Hepatic stellate cell (primary cell): ENCODE measurements around the gene FIG4.
"Not testable (repeated sequence)": the region's sequence is repeated elsewhere in the genome, so short reads cannot be mapped to it uniquely, and the experiment has no call there.

ENCODE experiments used
- DNase-seq: peaks from one replicate; pipeline ENCODE4 v3.0.0; 2011; ENCODE audit warnings: low spot score

FIG4 gene

GRCh38 chr6:109853951-109854350, 162.9 kb downstream of the FIG4 start:
- no peak for DNase-seq

GRCh38 chr6:109854541-109855308, 163.6 kb downstream of the FIG4 start:
- DNase-seq: no peak

DNA sequence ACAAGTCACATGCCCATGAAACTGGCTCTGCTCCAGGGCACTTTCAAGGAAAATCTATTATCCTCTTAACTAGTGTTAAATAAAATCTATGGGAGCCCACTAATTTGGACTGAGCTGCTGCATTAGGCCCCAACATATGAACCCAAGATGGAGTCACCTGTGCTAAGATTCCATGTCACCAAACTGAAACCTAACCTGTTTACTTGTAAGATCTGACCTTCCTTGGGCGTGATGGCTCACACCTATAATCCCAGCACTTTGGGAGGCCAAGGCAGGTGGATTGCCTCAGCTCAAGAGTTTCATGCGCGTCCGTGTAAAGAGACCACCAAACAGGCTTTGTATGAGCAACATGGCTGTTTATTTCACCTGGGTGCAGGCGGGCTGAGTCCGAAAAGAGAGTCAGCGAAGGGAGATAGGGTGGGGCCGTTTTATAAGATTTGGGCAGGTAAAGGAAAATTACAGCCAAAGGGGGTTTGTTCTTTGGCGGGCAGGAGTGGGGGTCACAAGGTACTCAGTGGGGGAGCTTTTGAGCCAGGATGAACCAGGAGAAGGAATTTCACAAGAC, 164.5 kb downstream of the FIG4 start:
- not testable (repeated sequence) for DNase-seq

DNA sequence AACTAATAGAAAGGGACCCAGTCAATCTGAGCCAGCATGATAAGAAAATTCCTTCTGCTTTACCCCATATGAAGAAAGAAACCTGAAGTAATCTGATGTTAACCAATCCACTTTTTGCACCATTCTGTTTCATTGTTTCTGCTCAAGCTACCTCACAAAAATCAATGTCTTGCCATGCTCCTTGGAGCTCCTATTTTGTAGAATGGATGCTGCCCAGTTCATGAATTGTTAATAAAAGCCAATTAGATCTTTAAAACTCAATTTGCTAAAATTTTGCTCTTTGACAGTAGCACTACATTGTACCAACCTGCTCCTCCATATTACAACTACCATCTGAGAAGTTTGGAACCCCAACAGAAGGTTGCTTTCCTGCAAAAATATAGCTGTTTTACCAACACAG, 170.8 kb downstream of the FIG4 start:
- DNase-seq: no peak

DNA sequence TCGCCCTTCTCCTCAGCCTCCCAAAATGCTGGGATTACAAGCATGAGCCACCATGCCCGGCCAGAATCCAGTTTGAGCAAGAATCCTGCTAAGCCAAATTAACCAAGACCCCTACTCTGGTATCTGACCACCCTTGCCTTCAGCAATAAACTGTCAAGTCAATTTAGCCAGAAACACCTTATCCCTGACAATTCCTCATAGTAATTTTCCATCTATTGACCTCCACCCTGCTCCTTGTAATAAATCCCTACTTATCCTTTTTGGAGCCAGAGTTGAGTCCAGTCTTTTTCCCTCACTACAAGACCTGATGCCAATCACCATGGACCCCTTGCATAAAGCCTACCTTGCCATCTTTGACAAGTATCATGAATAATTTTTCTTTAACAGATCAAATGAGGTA, 173.0 kb downstream of the FIG4 start:
- DNase-seq: no peak

- no peak for DNase-seq
These were observed 174.9 kb downstream of the FIG4 start for GRCh38 chr6:109865968-109866367.

- DNase-seq: no peak
These were observed 176.2 kb downstream of the FIG4 start for GRCh38 chr6:109867009-109867969.

DNA sequence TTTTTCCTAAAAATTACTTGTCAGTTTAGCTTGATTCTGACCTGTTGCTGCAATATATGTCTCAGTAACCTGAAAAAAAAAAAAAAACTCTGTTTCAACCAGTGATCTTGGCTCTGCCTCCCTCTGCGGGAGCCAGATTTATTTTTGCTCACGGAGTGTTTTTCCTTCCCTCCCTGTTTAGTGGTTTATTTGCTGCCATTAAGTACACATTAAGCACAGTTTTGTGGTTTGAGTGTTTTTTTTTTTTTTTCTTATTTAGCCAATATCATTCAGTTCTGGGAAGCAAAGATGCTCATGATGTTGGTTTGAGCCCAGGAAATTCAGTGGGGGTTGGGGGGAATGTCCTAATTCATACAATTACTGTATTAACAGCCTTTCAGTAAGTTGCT, 176.9 kb downstream of the FIG4 start:
- DNase-seq: no peak

DNA sequence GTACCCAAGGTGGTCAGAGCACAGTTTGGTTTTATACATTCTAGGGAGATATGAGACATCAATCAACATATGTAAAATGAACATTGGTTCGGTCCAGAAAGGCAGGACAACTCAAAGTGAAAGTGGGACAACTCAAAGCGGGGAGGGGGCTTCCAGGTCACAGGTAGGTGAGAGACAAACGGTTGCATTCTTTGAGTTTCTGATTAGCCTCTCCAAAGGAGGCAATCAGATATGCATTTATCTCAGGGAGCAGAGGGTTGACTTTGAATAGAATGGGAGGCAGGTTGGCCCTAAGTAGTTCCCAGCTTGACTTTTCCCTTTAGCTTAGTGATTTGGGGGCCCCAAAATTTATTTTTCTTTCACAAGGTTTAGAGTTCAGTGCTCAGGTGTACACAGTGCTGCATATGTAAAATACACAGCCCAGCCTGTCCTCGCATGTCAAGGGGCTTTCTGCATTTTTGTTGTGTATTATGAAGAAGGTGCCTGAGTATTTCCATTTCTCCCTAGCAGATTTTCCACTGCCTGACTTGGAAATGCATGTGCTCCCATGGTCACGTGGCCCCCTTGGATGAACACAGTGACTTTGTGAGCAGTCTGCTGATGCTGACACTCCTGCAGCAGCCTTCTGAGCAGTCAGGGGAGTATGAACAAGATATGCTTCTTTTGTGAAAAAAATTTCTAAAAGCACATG, 178.4 kb downstream of the FIG4 start:
- not testable (repeated sequence) for DNase-seq

DNA sequence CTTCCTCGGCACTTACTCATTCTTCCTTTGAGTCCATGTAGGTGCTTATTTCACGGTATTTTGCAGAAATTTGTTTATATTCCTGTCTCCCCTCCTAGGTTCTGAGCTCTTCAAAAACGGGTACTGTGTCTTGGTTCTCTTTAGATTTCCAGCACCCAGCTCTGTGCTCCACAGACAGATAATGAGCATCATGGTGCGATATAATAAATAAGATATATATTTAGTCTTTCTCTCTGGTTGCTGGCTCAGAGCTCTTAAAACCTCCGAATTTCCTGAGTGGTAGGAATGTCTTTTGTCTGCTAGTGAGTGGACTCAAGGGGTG, 179.0 kb downstream of the FIG4 start:
- no peak for DNase-seq

GRCh38 chr6:109872549-109872948, 181.5 kb downstream of the FIG4 start:
- DNase-seq: no peak

- DNase-seq: no peak
These were observed 182.0 kb downstream of the FIG4 start for GRCh38 chr6:109872968-109873545.

- no peak for DNase-seq
These were observed 183.0 kb downstream of the FIG4 start for GRCh38 chr6:109874086-109874485.

- DNase-seq: no peak
These were observed 183.5 kb downstream of the FIG4 start for GRCh38 chr6:109874621-109875020.
